SHP77 treated with DMSO at 0.1 percent for 48 hours (cell line): ENCODE data around the gene CCT8.
A peak's percentile ranks its signal among the peaks of the same experiment; 100 is the strongest.

Experiments
- DNase-seq: peaks from one replicate; lab custom pipeline; 2025; lab: John Stamatoyannopoulos, UW

CCT8 gene

GRCh38 chr21:29078869-29079767 lies 5.7 kb upstream of the CCT8 start:
- no peak for DNase-seq

GRCh38 chr21:29077651-29078090 lies 4.2 kb upstream of the CCT8 start:
- DNase-seq: peak; percentile 43

GRCh38 chr21:29076731-29077640 lies 3.5 kb upstream of the CCT8 start:
- peak; percentile 80 for DNase-seq

- DNase-seq: no peak
Measured at GRCh38 chr21:29075706-29076466, 2.4 kb upstream of the CCT8 start.

- DNase-seq: no peak
Measured at GRCh38 chr21:29074783-29075182, 1.3 kb upstream of the CCT8 start.

GRCh38 chr21:29074007-29074376 lies 544 bp upstream of the CCT8 start:
- no peak for DNase-seq

- no peak for DNase-seq
Measured at GRCh38 chr21:29072873-29073221, 601 bp downstream of the CCT8 start.

GRCh38 chr21:29064850-29065481 lies 8.5 kb downstream of the CCT8 start:
- no peak for DNase-seq

- no peak for DNase-seq
Measured at GRCh38 chr21:29056538-29057050, 16.9 kb downstream of the CCT8 start.

GRCh38 chr21:29056005-29056404 lies 17.4 kb downstream of the CCT8 start:
- no peak for DNase-seq

- DNase-seq: no peak
Measured at GRCh38 chr21:29055080-29055479, 18.4 kb downstream of the CCT8 start.

GRCh38 chr21:29053656-29054055 lies 19.8 kb downstream of the CCT8 start:
- no peak for DNase-seq

- no peak for DNase-seq
Measured at GRCh38 chr21:29053011-29053553, 20.4 kb downstream of the CCT8 start.

- no peak for DNase-seq
Measured at GRCh38 chr21:29052224-29052623, 21.2 kb downstream of the CCT8 start.

GRCh38 chr21:29034678-29035077 lies 38.8 kb downstream of the CCT8 start:
- DNase-seq: no peak

GRCh38 chr21:29033871-29034270 lies 39.6 kb downstream of the CCT8 start:
- no peak for DNase-seq

GRCh38 chr21:29033301-29033700 lies 40.1 kb downstream of the CCT8 start:
- DNase-seq: no peak

GRCh38 chr21:29030909-29031308 lies 42.5 kb downstream of the CCT8 start:
- no peak for DNase-seq

GRCh38 chr21:29029524-29029923 lies 43.9 kb downstream of the CCT8 start:
- DNase-seq: no peak

- no peak for DNase-seq
Measured at GRCh38 chr21:29025328-29025713, 48.1 kb downstream of the CCT8 start.
